GM19467 (cell line): ENCODE results near the gene HUWE1.
"Not testable (repeated sequence)": the region's sequence is repeated elsewhere in the genome, so short reads cannot be mapped to it uniquely, and the experiment has no call there.

ENCODE experiments used
- ATAC-seq: cut with Tn5 transposase; IDR thresholded peaks from one replicate; pipeline ENCODE4 v1.9.1; 2021; ENCODE audit warnings: mild to moderate bottlenecking, moderate library complexity; ENCODE audit not compliant: unreplicated experiment

HUWE1 gene

GRCh38 chrX:53538781-53539180 lies 147.7 kb downstream of the HUWE1 start:
- ATAC-seq: no peak

DNA sequence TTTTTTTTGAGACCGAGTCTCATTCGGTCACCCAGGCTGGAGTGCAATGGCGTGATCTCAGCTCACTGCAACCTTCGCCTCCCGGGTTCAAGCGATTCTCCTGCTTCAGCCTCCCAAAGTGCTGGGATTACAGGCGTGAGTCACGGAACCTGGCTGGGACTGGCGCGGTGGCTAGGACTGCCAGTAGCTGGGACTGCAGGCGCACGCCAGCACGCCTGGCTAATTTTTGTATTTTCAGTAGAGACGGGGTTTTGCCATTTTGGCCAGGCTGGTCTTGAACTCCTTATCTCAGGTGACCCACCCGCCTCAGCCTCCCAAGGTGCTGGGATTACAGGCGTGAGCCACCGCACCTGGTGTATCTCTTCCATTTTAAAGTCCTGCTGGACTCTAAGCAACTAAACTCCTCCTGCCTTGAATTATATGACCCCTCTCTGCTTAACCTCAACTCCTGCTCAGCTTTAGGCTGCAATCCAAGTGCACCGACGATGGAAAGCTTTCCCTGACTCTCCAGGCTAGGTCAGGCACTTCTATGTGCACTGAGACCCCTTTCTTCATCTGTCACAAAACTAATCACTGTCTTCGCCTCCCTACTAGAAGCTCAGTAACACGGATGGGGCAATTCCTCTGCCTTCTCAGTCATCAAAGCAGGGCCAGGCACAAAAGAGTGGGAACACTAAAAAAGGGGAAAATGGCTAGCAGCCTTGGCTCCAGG lies 155.1 kb downstream of the HUWE1 start:
- ATAC-seq: not testable (repeated sequence)

DNA sequence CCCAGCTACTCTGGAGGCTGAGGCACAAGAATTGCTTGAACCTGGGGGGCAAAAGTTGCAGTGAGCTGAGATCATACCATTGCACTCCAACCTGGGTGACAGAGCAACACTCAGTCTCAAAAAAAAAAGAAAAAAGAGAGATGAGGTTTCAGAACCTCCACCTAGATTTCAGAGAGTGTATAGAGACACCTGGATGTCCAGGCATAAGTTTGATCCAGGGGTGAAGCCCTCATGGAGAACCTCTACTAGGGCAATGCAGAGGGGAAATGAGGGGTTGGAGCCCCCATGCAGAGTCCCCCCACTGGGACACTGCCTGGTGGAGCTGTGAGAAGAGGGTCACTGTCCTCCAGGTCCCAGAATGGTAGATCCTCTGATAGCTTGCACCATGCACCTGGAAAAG lies 159.5 kb downstream of the HUWE1 start:
- ATAC-seq: no peak

DNA sequence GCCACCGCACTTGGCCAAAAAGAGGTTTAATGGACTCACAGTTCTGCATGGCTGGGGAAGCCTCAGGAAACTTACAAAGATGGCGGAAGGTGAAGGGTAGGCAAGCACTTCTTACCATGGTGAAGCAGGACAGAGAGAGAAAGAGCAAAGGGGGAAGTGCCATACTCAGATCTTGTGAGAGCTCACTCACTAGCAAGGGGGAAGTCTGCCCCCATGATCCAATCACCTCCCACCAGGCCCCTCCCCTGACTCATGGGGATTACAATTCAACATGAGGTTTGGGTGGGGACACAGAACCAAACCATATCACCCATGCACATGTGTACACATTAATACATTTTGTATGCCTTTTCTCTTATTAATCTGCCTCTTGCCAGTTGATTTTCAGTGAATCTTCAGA lies 175.2 kb downstream of the HUWE1 start:
- no peak for ATAC-seq

- not testable (repeated sequence) for ATAC-seq
Observed at GRCh38 chrX:53504035-53504434, 182.5 kb downstream of the HUWE1 start.

DNA sequence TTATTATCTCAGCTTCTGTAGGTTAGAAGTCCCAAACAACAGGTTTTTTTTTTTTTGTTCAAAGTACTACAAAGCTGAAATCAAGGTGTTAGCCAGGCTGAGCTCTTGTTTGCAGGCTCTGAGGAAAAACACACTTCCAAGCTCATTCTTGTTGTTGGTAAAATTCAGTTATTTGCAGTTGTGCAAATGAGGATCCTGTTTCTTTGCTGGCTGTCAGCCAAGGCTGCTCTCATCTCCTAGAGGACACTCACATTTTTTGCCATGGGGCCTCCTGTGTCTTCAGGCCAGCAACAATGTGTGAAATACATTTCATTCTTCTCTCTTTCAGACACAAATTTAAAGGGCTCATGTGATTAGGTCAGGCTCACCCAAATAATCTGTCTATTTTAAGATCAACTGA lies 192.1 kb downstream of the HUWE1 start:
- no peak for ATAC-seq

DNA sequence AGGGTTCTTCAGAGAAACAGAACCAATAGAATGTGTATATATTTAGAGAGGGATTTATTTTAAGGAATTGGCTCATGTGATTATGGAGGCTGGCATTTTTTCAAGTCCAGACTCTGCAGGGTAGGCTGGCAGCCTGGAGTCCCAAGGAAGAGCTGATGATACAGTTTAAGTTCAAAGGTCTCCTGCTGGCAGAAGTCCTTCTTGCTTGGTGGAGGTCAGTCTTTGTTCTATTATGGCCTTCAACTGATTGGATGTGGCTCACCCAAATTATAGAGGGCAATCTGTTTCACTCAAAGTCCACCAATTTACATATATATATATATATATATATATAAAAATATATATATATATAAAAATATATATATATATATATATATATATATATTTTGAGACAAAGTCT lies 200.2 kb downstream of the HUWE1 start:
- no peak for ATAC-seq

DNA sequence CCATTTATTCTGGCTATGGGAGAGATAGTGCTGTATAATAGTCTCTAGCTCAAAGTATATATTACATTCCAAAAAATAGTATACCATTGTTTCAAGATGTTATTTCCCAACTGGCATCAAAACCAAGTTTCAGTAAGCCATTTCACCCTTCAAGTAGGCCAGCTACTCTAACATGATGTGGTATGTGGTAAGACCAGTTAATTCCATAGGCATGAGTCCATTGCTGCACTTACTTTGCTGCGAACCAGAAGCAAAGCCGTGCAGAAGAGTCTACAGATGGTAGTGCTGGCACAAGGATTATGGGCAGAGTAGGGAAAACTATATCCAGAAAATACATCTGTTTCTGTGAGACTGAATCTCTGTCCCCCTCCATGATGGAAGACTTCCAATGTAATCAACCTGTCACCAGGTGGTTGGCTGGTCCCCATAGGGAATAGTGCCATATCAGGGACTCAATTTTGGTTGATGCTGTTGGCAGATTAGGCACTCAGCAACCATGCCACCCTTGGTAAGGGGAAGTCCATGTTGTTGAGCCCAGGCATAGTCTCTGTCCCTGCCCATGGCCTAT lies 202.6 kb downstream of the HUWE1 start:
- no peak for ATAC-seq

DNA sequence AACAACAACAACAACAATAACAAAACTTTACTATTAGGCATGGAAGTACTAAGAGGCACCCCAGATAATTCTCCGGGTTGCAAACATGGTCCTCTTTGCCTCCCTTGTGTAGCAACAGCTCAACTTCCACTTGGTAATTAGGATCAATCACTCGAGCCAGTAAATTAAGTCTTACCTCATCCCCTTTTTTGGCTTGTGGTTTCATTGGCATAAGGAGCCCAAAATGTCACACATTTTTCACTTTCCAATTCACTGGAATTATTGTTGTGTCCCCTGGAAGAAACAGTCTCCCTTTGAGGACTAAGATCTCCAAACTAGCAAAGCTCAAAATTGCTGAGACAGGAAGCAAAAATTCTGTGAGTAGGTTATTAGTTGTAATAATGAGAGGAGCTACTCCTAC lies 203.1 kb downstream of the HUWE1 start:
- no peak for ATAC-seq
